Fibroblast of lung (primary cell): ENCODE data around the gene RADIL. TPM values are rescaled to one million over a fixed set of nuclear protein-coding genes. Genes with fewer than 3 reads are reported as not detected.
"Not testable (repeated sequence)": the region's sequence is repeated elsewhere in the genome, so short reads cannot be mapped to it uniquely, and the experiment has no call there.

ENCODE experiments used
- DNase-seq, 2 donors: peaks; one replicate each; pipeline versions ENCODE4 v3.0.0 to v3.0.0-alpha.2; 2010; ENCODE audit warnings: low read depth in 2 of 2
- H2AFZ ChIP-seq: 2 replicates; pipeline ENCODE4 v1.5.1; 2012; ENCODE audit warnings: low read length, control low read depth, inconsistent platforms
- H3K27ac ChIP-seq: 2 replicates; pipeline ENCODE4 v1.5.1; 2011; ENCODE audit warnings: low read length, control low read depth; ENCODE audit not compliant: insufficient read depth
- H3K27me3 ChIP-seq: 2 replicates; pipeline ENCODE4 v1.5.1; 2011; ENCODE audit warnings: mild to moderate bottlenecking, low read length; ENCODE audit not compliant: control insufficient read depth, insufficient read depth
- H3K36me3 ChIP-seq: 2 replicates; pipeline ENCODE4 v1.5.1; 2011; ENCODE audit warnings: low read length; ENCODE audit not compliant: control insufficient read depth, insufficient read depth
- H3K4me1 ChIP-seq: 2 replicates; pipeline ENCODE4 v1.5.1; 2011; ENCODE audit warnings: low read length; ENCODE audit not compliant: control insufficient read depth, insufficient read depth; ENCODE audit errors: extremely low read depth
- H3K4me2 ChIP-seq: 2 replicates; pipeline ENCODE4 v1.5.1; 2011; ENCODE audit warnings: low read length, control low read depth; ENCODE audit not compliant: insufficient read depth; ENCODE audit errors: extremely low read depth
- H3K4me3 ChIP-seq, 4 experiments: fragments of 200-600 bp in 1 of 4; sonication (generic) in 1 of 4; replicated peaks in 1 of 4; 2 replicates each; pipeline ENCODE4 v1.5.1; 2011 to 2016; ENCODE audit warnings: low read length in 4 of 4, low read depth in 3 of 4, mild to moderate bottlenecking in 3 of 4, control low read depth in 2 of 4, inconsistent platforms in 1 of 4, mixed read lengths in 1 of 4; ENCODE audit not compliant: insufficient read depth in 1 of 4; ENCODE audit errors: control extremely low read depth in 1 of 4
- H3K79me2 ChIP-seq: 2 replicates; pipeline ENCODE4 v1.5.1; 2012; ENCODE audit warnings: mild to moderate bottlenecking, low read length, inconsistent platforms; ENCODE audit not compliant: control insufficient read depth, insufficient read depth
- H3K9ac ChIP-seq: 2 replicates; pipeline ENCODE4 v1.5.1; 2011; ENCODE audit warnings: mild to moderate bottlenecking, low read length, control low read depth; ENCODE audit not compliant: insufficient read depth
- H3K9me3 ChIP-seq: 2 replicates; pipeline ENCODE4 v1.5.1; 2012; ENCODE audit warnings: low read depth, low read length; ENCODE audit not compliant: control insufficient read depth, insufficient read depth
- H4K20me1 ChIP-seq: 2 replicates; pipeline ENCODE4 v1.5.1; 2011; ENCODE audit warnings: low read length; ENCODE audit not compliant: control insufficient read depth, insufficient read depth; ENCODE audit errors: extremely low read depth
- CTCF ChIP-seq, 2 donors: IDR thresholded peaks in 1 of 2; conservative IDR thresholded peaks in 1 of 2; 1 replicate in 1 of 2; 2 replicates in 1 of 2; pipeline ENCODE4 v1.5.1; 2011 to 2012; ENCODE audit warnings: low read length in 2 of 2, control low read depth in 1 of 2, inconsistent platforms in 1 of 2, low read depth in 1 of 2, mild to moderate bottlenecking in 1 of 2
- EZH2 ChIP-seq: IDR thresholded peaks from 2 replicates; pipeline ENCODE4 v1.5.1; 2012; ENCODE audit warnings: low read length, control low read depth, mild to moderate bottlenecking; ENCODE audit errors: missing control alignments
- polyA plus RNA-seq, 2 donors: library from polyadenylated mRNA; depleted of rRNA in 1 of 2; stranded (reverse) in 1 of 2; unstranded in 1 of 2; fragments of >200 nt; gene quantifications; 2 replicates each; pipeline ENCODE4 v1.2.1, GENCODE V29; 2011 to 2012; ENCODE audit warnings: missing spikeins in 1 of 2
- total RNA-seq: library from RNA; depleted of rRNA; stranded (reverse); fragments of >200 nt; gene quantifications from 2 replicates; pipeline ENCODE4 v1.2.1, GENCODE V29; 2014

Gene RADIL
- total and polyA plus RNA-seq, 2 donors (not counting 1 experiment from before 2014, with no cell fraction given), result 0.33 to 0.85 TPM

GRCh38 chr7:4894482-4894881 lies 11.0 kb upstream of the RADIL start:
- H3K4me2 ChIP-seq, result no peak overlapping the region
- no peaks in the 10 kb centered on the region for H3K4me1 ChIP-seq
- H3K36me3 ChIP-seq, result no peaks in the 10 kb centered on the region
- H2AFZ ChIP-seq, result no peak overlapping the region
- no peak overlapping the region for H3K4me3 ChIP-seq
- DNase-seq, result no peak
- H3K9me3 ChIP-seq, result no peaks in the 10 kb centered on the region
- H3K27me3 ChIP-seq, result no peaks in the 10 kb centered on the region
- no peak overlapping the region for H3K27ac ChIP-seq
- H4K20me1 ChIP-seq, result no peaks in the 10 kb centered on the region
- no peak for TF ChIP-seq EZH2
- TF ChIP-seq CTCF (conservative IDR thresholded peaks at IDR 0.05 in 1 of 2, IDR thresholded peaks at IDR 0.05 in 1 of 2; ENCODE audit: low read depth in 1 of 2, low read length in 2 of 2), result no peak
- H3K79me2 ChIP-seq, result no peaks in the 10 kb centered on the region
- H3K9ac ChIP-seq, result no peak overlapping the region

DNA sequence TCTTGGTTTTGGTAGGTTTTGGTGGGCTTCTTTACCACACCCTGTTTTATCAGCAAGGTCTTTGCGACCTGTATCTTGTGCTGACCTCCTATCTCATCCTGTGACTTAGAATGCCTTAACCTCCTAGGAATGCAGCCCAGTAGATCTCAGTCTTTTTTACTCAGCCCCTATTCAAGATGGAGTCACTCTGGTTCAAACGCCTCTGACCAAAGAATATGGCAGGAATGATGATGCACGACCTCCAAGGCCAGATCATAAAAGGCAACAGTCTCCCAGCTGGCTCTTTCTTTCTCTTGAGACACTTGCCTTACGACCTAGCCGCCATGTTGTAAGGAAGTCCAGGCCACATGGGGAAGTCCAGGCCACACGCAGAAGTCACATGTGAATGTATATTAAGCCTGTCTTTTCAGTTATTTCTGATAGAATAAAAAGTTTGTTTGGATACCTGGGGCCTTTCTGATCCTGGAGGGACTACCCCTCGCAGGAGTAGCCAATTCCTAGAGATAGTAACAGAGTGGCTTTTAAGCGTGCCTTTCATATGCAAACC lies 10.5 kb upstream of the RADIL start:
- no peaks in the 10 kb centered on the region for H3K36me3 ChIP-seq

GRCh38 chr7:4893188-4893587 lies 9.7 kb upstream of the RADIL start:
- not testable (repeated sequence) for H3K27me3 ChIP-seq, H4K20me1 ChIP-seq, H2AFZ ChIP-seq, H3K79me2 ChIP-seq, H3K36me3 ChIP-seq, H3K27ac ChIP-seq, H3K9ac ChIP-seq, H3K4me1 ChIP-seq, DNase-seq, H3K9me3 ChIP-seq, H3K4me3 ChIP-seq, H3K4me2 ChIP-seq

More for the DNA sequence above, 10.5 kb upstream of the RADIL start:
- TF ChIP-seq EZH2, result no peak
- TF ChIP-seq CTCF (conservative IDR thresholded peaks at IDR 0.05 in 1 of 2, IDR thresholded peaks at IDR 0.05 in 1 of 2; ENCODE audit: low read depth in 1 of 2, low read length in 2 of 2), result no peak
- Histone ChIP-seq H3K9ac (no peak overlapping the region), H3K4me2 (no peak overlapping the region), H3K79me2 (no peaks in the 10 kb centered on the region), H3K9me3 (no peaks in the 10 kb centered on the region), H3K27me3 (no peaks in the 10 kb centered on the region), H3K27ac (no peak overlapping the region), H3K4me1 (no peaks in the 10 kb centered on the region), H3K4me3 (no peak overlapping the region), H2AFZ (no peak overlapping the region), H4K20me1 (no peaks in the 10 kb centered on the region)
- DNase-seq, result no peak

DNA sequence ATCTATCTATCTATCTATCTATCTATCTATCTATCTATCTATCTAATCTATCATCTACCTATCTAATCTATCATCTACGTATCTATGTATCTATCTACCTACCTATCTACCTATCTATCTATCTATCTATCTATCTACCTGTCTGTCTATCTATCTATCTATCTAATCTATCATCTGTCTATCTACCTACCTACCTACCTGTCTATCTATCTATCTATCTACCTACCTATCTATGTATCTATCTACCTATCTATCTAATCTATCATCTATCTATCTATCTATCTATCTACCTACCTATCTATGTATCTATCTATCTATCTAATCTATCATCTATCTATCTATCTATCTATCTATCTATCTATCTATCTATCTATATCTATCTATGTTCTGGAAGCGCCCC lies 8.0 kb upstream of the RADIL start:
- H3K79me2 ChIP-seq, H3K27me3 ChIP-seq, H3K27ac ChIP-seq, H3K4me3 ChIP-seq, H3K4me2 ChIP-seq, H2AFZ ChIP-seq, H3K4me1 ChIP-seq, H3K9ac ChIP-seq, H4K20me1 ChIP-seq, DNase-seq, H3K36me3 ChIP-seq, H3K9me3 ChIP-seq: not testable (repeated sequence)
